AG04450 (cell line): ENCODE measurements around the gene EBF3. TPM values are rescaled to one million over a fixed set of nuclear protein-coding genes. Genes with fewer than 3 reads are reported as not detected.

Experiments used
- CTCF ChIA-PET: fragments of 300-600, 350-600 bp; formaldehyde crosslinking; extraction: SDS; loops from one replicate; lab custom pipeline; 2022; ENCODE audit warnings: antibody characterized with exemption, inconsistent platforms; lab: Charles Lee
- POLR2A ChIA-PET: fragments of 350-600 bp; formaldehyde crosslinking; extraction: SDS; loops from one replicate; lab custom pipeline; 2021; ENCODE audit warnings: antibody characterized with exemption, inconsistent platforms; lab: Yijun Ruan, JAX
- DNase-seq: peaks from one replicate; pipeline ENCODE4 v3.0.0-alpha.2; 2011; ENCODE audit warnings: low read depth, low spot score
- H3K27ac ChIP-seq: one replicate; pipeline ENCODE4 v1.5.1; 2012; ENCODE audit warnings: low read depth, low read length, control low read depth
- H3K27me3 ChIP-seq: one replicate; pipeline ENCODE4 v1.6.0; 2012; ENCODE audit warnings: low read length; ENCODE audit not compliant: control insufficient read depth, insufficient read depth
- H3K4me3 ChIP-seq: 2 replicates; pipeline ENCODE4 v1.5.1; 2011; ENCODE audit warnings: mild to moderate bottlenecking, low read depth, low read length, control low read depth
- H3K9me3 ChIP-seq: 2 replicates; pipeline ENCODE4 v1.5.1; 2012; ENCODE audit warnings: low read length; ENCODE audit not compliant: control insufficient read depth, insufficient read depth
- CTCF ChIP-seq: IDR thresholded peaks from 2 replicates; pipeline ENCODE4 v1.5.1; 2011; ENCODE audit warnings: low read depth, low read length, control low read depth, inconsistent platforms
- polyA plus RNA-seq: library from polyadenylated mRNA; depleted of rRNA; stranded (reverse); fragments of >200 nt; gene quantifications from 2 replicates; pipeline ENCODE4 v1.2.3, GENCODE V29; 2011

The EBF3 gene
- polyA plus RNA-seq, 1 experiment = 0.01 TPM

DNA sequence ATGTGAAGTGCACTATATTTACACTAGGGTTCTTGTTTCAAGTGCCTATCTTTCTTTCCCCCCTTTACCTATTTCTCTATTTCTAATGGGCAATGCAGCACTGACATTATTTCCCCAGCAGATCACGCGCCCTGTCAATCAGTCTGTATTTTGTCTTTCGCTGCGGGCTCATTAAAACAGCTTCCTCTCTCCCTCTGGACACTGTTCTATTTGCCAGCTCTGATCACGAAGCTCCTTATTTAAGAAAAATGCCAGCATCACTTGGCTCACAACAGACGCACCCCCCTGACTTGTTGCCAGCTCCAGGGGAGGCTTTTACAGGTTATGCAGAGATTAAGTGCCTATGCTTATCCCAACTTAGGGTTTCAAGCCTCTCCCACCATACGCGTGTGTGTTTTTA lies 78.5 kb downstream of the EBF3 start:
- Histone ChIP-seq H3K27me3 (no peaks in the 10 kb centered on the region), H3K4me3 (no peak overlapping the region), H3K9me3 (peaks cover 16% of the 10 kb centered on the region; the same call in 1 of the 2 replicates), H3K27ac (no peak overlapping the region)
- ChIA-PET CTCF (no interaction called here), POLR2A (no interaction called here)
- DNase-seq = no peak
- TF ChIP-seq CTCF = no peak

- DNase-seq = no peak
- no peaks in the 10 kb centered on the region for H3K27me3 ChIP-seq
- ChIA-PET POLR2A (no interaction called here), CTCF (no interaction called here)
- TF ChIP-seq CTCF = no peak
- no peak overlapping the region for H3K27ac ChIP-seq
- no peak overlapping the region for H3K4me3 ChIP-seq
- peaks cover 16% of the 10 kb centered on the region; the same call in 1 of the 2 replicates for H3K9me3 ChIP-seq
Observed at GRCh38 chr10:129884398-129885078, 79.5 kb downstream of the EBF3 start.

DNA sequence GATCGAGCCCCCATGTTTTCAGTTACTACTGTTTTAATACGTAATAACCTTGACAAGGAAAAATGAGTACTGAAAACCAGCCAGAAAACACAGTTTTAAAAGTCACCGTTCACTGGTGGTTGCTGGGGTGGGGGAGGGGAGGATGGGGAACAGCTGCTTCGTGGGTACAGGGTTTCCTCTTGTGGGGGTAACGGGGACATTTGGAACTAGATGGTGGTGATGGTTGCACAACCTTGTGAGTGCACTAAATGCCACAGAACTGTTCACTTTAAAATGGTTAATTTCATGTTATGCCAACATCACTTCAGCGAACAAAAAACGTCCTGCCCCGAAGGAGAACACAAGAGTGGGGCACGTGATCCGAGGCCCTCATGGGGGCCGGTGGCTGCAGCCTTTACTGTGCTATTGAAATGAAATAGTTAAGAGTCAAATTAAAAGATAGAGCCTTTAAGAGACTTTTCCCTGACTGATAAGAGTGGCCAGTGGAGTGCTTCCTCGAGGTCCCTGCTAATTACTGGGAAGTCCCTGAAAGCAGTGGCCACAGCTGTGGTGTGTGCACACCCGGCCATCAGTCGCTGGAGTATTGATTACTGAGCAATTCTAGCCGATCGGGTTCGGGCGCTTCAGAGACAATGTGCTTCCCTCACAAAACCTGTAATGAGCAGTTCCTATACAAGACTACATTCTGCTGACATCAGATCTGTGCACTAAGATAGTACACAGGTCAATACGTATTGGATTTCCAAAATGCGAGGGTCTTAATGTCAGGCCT lies 80.3 kb downstream of the EBF3 start:
- H3K27ac ChIP-seq = no peak overlapping the region
- peaks cover 11% of the 10 kb centered on the region; the same call in 1 of the 2 replicates for H3K9me3 ChIP-seq
- no peak overlapping the region for H3K4me3 ChIP-seq
- POLR2A ChIA-PET = no interaction called here
- no peak for DNase-seq
- no peak for TF ChIP-seq CTCF
- no peaks in the 10 kb centered on the region for H3K27me3 ChIP-seq
- CTCF ChIA-PET = interaction anchor here (0.6 kb wide), 1 partner anchor 1669 kb away, joined by 3 read pairs; no protein-coding TSS in a partner anchor

- CTCF ChIA-PET = interaction anchor here (0.6 kb wide), 1 partner anchor 1668 kb away, joined by 3 read pairs; no protein-coding TSS in a partner anchor
- TF ChIP-seq CTCF = no peak
- H3K9me3 ChIP-seq = peaks cover 5% of the 10 kb centered on the region; the same call in 1 of the 2 replicates
- DNase-seq = no peak
- H3K27ac ChIP-seq = no peak overlapping the region
- POLR2A ChIA-PET = no interaction called here
- no peak overlapping the region for H3K4me3 ChIP-seq
- no peaks in the 10 kb centered on the region for H3K27me3 ChIP-seq
Observed at GRCh38 chr10:129883029-129883428, 81.0 kb downstream of the EBF3 start.
